Gastrocnemius medialis (tissue), 4 donors: ENCODE results near the gene CACNA2D1.

Experiments
- POLR2A ChIP-seq, 2 donors: fragments of 450-650 bp; IDR thresholded peaks; one replicate each; pipeline ENCODE4 v1.6.1; 2017; ENCODE audit warnings: antibody characterized with exemption in 2 of 2, mild to moderate bottlenecking in 2 of 2, moderate library complexity in 2 of 2
- TF ChIP-seq, protein P1 (sequence below), 5 experiments: fragments of 450-650 bp in 3 of 5; fragments of 200-600 bp in 2 of 5; sonication (generic) in 2 of 5; IDR thresholded peaks in 4 of 5; conservative IDR thresholded peaks in 1 of 5; 1 replicate in 4 of 5; 2 replicates in 1 of 5; pipeline ENCODE4 v1.5.1; 2016 to 2019; ENCODE audit warnings: antibody characterized with exemption in 5 of 5, mild to moderate bottlenecking in 3 of 5, moderate library complexity in 3 of 5

DNA sequence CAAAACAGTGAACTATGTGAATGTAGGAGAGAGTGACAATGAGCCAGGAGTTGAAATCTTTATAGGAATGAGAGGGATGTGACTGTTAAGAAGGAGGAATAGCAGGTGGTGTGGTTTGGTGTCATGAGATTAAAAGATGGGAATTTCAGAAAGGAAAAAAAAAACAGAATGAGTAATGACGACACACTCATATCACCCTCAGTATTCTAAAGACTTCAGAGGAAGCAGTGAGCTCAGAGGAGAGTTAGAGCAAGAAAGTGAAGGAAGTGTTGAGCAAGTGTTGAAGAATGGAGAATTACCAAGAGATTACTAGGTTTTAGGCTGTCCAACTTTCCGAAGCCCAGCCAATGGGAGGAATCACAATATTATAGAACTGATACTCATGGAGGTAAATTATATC is 453.2 kb downstream of the CACNA2D1 start:
- TF ChIP-seq, protein P1, sequence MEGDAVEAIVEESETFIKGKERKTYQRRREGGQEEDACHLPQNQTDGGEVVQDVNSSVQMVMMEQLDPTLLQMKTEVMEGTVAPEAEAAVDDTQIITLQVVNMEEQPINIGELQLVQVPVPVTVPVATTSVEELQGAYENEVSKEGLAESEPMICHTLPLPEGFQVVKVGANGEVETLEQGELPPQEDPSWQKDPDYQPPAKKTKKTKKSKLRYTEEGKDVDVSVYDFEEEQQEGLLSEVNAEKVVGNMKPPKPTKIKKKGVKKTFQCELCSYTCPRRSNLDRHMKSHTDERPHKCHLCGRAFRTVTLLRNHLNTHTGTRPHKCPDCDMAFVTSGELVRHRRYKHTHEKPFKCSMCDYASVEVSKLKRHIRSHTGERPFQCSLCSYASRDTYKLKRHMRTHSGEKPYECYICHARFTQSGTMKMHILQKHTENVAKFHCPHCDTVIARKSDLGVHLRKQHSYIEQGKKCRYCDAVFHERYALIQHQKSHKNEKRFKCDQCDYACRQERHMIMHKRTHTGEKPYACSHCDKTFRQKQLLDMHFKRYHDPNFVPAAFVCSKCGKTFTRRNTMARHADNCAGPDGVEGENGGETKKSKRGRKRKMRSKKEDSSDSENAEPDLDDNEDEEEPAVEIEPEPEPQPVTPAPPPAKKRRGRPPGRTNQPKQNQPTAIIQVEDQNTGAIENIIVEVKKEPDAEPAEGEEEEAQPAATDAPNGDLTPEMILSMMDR (IDR thresholded peaks at IDR 0.05 in 4 of 5, conservative IDR thresholded peaks at IDR 0.05 in 1 of 5): no peak
- no peak for TF ChIP-seq POLR2A (IDR thresholded peaks at IDR 0.05)
